ENCODE measurements around the gene JMJD1C. TPM values are rescaled to one million over a fixed set of nuclear protein-coding genes. Genes with fewer than 3 reads are reported as not detected.
A peak's percentile ranks its signal among the peaks of the same experiment; 100 is the strongest.

Gene JMJD1C
- total and polyA plus RNA-seq, 10 of the 15 experiments (the other 5 are each of a cell fraction or from before 2014, with no cell fraction given): 31.2 to 83.3 (median 49.5) TPM

DNA sequence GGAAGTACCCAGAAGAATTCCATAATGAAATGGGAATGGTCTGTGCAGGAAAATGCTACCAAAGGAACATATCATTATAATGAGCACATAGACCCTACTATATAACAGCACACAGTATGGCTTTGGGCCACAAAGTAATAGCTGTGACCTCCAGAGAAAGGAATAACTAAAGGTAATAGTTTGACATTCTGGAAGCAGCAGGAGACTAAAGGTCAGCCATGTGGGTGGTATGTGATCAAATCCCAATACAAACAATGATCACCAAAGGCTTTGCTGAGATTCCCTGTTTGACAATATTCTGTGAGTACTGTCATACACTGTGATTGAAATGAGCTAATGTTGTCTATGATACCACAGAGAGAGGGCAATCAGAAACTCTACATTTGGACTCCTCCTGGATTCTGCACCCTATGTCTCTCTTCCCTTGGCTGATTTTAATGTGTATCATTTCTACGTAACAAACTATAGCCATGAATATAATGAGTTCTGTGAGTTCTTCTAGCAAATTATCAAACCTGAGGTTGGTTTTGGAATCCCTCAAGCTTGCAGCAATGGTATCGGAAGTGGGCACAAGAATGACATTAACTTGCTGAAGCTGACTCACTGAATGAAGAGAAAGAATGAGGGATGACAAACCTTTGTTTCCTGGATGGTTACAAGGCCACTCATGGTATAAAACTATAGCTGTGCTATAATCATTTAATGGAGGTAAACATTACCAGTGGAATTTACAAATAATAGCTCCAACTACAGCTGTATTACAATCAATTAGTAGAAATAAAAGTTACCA lies 99.6 kb downstream of the JMJD1C start:
- H3K4me1 ChIP-seq (ENCODE audit: control insufficient read depth, insufficient read depth, low read length): no peaks in the 10 kb centered on the region
- BruUV-seq (replicated peaks): no TSS peak
- no peak overlapping the region for H3K4me3 ChIP-seq
- ChIA-PET SMC1A (ENCODE audit: uncharacterized antibody, unreplicated experiment) (interaction anchor here (1.0 to 3.0 kb wide), 6 partner anchors 10 to 56 kb away, joined by 3 to 16 read pairs (median 3); no protein-coding TSS in a partner anchor), RAD21 (ENCODE audit: unreplicated experiment) (interaction anchor here (0.7 to 1.5 kb wide), 4 partner anchors 11 to 263 kb away, joined by 3 to 5 read pairs (median 4); no protein-coding TSS in a partner anchor), CTCF (interaction anchor here (0.7 to 1.2 kb wide), 3 partner anchors 10 to 50 kb away, joined by 3 read pairs; no protein-coding TSS in a partner anchor), POLR2A (interaction anchor here (0.6 kb wide), 1 partner anchor 464 kb away, joined by 3 read pairs; no protein-coding TSS in a partner anchor)
- 95% methylated on average over 2 of the region's 2 CpGs for WGBS (ENCODE audit: insufficient coverage, insufficient replicate concordance, low lambda C conversion rate, missing lambda C conversion rate)
- H3K9me3 ChIP-seq (replicated peaks; ENCODE audit: control insufficient read depth, insufficient read depth, low read length): no peaks in the 10 kb centered on the region
- intact Hi-C loops (cut with micrococcal nuclease; ENCODE audit: unreplicated experiment): no loop called here
- H3K4me2 ChIP-seq (ENCODE audit: control insufficient read depth, insufficient read depth): no peak overlapping the region
- H3K9ac ChIP-seq (ENCODE audit: control insufficient read depth, insufficient read depth, low read length): no peak overlapping the region
- no peak overlapping the region for H3K27ac ChIP-seq (ENCODE audit: control insufficient read depth, insufficient read depth)
- H2AFZ ChIP-seq (ENCODE audit: control insufficient read depth, low read depth, low read length): no peak overlapping the region
- H4K20me1 ChIP-seq (ENCODE audit: control insufficient read depth, insufficient read depth): no peaks in the 10 kb centered on the region
- H3K36me3 ChIP-seq (ENCODE audit: control insufficient read depth in 2 of 2, insufficient read depth in 2 of 2, low read length in 1 of 2): no peaks in the 10 kb centered on the region; a peak in 1 of 4 replicates
- TF ChIP-seq POLR2AphosphoS5 (IDR thresholded peaks at IDR 0.05; ENCODE audit: low read length) (no peak), CBX5 (IDR thresholded peaks at IDR 0.05; ENCODE audit: low read depth) (no peak), ZNF274 (IDR thresholded peaks at IDR 0.05; ENCODE audit: insufficient read depth, insufficient read length) (no peak), RFX5 (IDR thresholded peaks at IDR 0.05; ENCODE audit: low read depth, low read length) (no peak), SMAD5 (IDR thresholded peaks at IDR 0.05; ENCODE audit: low read depth) (no peak), EGR1 (IDR thresholded peaks at IDR 0.05; ENCODE audit: borderline replicate concordance in 1 of 2, low read depth in 2 of 2, low read length in 2 of 2) (no peak), ZNF24 (IDR thresholded peaks at IDR 0.05) (0 out of 2 replicates have a peak, but pooled peaks have one; percentile 14)
- H3K79me2 ChIP-seq (ENCODE audit: control insufficient read depth, insufficient read depth, low read length): no peaks in the 10 kb centered on the region
- ATAC-seq (peak; percentile 64), FAIRE-seq (no peak), DNase-seq (ENCODE audit: low read depth, low spot score) (no peak)
- in situ Hi-C loops (cut with MboI): no loop called here
- H3K27me3 ChIP-seq (replicated peaks in 1 of 2; ENCODE audit: control insufficient read depth in 2 of 2, insufficient read depth in 2 of 2, low read length in 1 of 2): no peaks in the 10 kb centered on the region

Measured in GM12878 (cell line).